ENCODE measurements around the gene TMEM132E.
A peak's percentile ranks its signal among the peaks of the same experiment; 100 is the strongest.

The TMEM132E gene

DNA sequence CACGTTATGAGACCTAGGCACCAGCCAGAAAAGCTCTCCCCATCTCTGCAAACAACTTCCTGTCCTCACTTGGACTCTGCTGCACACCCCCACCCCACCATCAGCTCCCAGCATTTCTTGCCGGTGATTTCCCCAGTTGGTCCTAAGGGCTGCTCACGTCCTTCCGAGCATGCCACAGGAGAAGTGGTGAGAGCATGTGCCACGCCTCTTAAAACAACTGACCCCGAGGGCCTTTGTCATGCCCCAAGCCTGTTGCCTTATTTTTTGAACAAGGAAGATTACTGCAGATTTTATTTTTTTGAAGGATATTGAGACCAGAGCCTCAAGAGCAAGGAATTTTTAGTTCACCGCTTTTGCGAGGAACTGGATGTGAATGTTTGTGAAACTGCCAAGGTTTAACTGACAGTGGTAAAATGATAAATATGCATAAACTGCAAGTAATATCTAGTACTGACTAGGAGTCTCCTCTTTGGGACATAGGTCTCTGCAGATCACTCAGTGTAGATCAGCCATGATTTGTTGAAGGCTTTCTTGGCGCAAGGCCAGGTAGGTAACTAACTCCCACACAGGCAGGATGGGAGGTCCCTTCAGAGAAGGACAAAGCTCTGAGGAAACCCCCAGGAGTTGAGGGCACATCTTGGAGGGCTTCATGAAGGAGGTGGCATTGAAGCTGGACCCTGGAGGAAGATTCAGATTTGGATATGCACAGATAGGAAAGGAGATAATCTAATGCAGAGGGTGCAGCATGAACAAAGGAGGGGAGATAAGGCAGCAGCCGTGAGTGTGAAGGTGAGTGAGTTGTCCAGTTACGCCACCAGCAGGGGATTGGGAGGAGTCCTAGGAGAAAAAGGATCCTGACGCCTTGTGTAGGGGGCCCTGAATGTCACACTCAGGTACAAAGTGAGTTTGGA is 44.7 kb downstream of the TMEM132E start:
- Histone ChIP-seq H3K27ac (no peak overlapping the region), H3K4me3 (no peak overlapping the region)

DNA sequence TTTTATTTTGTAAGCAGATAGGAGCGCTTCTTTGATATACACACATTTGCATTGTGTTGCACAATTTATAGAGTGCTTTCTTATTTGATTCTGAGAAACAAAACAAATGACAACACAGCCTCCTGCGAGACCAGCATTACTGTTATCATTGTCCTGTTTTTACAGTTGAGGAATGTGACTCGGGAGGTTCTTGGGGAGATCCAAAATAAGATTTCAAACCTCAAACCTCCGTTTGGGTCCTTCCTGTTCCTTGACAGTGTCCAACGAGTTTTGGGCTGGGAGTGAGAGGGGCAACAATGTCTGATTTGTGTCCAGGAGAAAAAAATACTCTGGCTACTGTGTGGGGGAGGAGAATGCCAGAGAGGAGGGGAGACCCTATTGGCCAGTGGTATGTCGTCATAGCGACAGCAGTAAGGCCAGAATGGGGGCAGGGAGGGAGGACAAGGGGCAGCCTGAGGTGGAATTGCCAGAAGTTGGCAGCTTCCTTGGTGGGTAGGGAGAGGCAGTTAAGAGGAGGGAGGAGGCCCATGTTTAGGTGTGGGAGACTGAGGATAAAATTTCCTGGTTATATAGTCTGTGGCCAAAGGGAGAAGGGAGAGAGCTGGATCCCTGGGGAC is 45.5 kb downstream of the TMEM132E start:
- no peak overlapping the region for H3K27ac ChIP-seq
- H3K4me3 ChIP-seq = no peak overlapping the region

DNA sequence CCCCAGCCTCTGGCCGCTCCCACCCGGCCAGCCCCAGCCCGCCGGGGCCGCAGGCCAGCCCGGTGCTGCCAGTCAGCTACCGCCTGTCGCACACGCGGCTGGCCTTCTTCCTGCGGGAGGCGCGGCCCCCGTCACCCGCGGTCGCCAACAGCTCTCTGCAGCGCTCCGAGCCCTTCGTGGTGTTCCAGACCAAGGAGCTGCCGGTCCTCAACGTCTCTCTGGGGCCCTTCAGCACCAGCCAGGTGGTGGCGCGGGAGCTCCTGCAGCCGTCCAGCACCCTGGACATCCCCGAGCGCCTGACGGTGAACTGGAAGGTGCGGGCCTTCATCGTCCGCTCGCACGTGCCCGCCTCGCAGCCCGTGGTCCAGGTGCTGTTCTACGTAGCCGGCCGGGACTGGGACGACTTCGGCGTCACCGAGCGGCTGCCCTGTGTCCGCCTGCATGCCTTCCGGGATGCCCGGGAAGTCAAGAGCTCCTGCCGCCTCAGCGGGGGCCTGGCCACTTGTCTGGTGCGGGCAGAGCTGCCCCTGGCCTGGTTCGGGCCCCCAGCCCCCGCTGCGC is 46.8 kb downstream of the TMEM132E start:
- no peak overlapping the region for H3K27ac ChIP-seq

DNA sequence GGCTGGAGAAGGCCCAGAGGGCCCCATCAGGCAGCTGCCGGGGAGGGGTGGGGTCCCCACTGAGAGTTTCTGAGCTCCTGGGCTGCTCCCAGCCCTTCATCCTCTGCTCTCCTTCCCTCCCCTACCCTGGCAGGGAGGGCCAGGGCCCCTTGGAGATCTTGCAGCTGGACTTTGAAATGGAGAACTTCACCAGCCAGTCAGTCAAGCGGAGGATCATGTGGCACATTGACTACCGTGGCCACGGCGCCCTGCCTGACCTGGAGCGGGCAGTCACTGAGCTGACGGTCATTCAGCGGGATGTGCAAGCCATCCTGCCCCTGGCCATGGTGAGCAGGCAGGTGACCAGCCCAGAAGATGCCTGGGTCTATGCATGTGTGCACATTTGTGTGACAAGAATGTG is 49.5 kb downstream of the TMEM132E start:
- H3K27ac ChIP-seq = no peak overlapping the region
- no peak overlapping the region for H3K4me3 ChIP-seq

More for the DNA sequence above, 46.8 kb downstream of the TMEM132E start:
- no peak overlapping the region for H3K4me3 ChIP-seq

DNA sequence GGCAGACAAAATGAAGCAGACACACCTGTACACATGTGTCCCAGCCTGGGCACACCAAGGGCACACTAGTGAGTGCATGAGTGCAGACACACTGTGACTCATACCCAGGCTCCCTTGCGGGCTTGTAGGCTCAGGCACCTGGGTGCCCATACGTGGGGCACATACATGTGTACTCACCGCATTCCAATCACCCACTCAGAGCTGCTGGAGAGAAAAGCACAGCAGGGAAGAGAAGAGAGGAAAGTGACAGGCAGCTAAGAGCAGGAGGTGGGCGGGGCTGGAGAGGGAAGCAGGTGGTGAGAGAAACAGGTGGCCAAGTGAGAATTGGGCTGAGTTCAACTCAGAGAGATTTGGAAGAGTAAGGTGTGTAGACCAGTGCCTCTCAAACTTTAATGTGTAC is 54.0 kb downstream of the TMEM132E start:
- H3K27ac ChIP-seq = no peak overlapping the region
- no peak overlapping the region for H3K4me3 ChIP-seq

DNA sequence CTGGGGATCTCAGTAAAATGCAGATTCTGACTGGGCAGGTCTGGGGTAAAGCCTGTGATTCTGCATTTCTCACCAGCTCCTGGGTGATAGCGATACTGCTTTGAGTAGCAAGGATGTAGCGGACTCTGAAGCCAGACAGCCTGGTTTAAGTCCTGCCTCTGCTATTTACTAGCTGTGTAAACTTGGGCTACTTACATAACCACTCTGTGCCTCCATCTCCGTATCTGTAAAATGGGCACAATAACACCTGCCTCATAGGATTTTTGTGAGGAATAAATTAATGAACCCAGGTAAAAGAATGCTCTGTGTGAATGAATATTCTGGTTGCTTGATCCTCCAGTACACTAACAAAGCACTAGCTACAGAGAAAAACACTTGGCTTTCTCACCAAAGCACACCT is 54.4 kb downstream of the TMEM132E start:
- no peak overlapping the region for H3K27ac ChIP-seq
- H3K4me3 ChIP-seq = no peak overlapping the region

DNA sequence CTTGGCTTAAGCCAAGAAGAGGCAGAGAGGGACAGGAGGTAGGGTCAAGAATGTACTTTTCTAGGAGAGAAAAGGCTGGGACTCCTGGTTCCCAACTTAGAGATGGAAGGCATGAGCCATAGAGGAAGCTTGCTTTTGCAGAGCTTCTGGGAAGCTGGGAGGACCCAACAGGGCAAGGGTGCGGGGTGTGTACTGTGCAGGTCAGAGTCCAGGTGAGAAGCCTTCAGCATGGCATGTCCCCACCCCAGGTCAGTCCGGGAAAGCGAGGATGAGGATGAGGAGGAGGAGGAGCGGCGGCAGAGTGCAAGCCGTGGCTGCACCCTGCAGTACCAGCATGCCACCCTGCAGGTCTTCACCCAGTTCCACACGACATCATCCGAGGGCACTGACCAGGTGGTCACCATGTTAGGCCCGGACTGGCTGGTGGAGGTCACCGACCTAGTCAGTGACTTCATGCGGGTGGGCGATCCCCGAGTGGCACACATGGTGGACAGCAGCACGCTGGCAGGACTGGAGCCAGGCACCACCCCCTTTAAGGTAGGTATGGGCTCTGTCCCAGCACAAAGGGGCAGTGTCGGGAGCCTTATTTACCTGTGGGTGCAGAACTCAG is 55.3 kb downstream of the TMEM132E start:
- H3K27ac ChIP-seq = no peak overlapping the region
- no peak overlapping the region for H3K4me3 ChIP-seq

DNA sequence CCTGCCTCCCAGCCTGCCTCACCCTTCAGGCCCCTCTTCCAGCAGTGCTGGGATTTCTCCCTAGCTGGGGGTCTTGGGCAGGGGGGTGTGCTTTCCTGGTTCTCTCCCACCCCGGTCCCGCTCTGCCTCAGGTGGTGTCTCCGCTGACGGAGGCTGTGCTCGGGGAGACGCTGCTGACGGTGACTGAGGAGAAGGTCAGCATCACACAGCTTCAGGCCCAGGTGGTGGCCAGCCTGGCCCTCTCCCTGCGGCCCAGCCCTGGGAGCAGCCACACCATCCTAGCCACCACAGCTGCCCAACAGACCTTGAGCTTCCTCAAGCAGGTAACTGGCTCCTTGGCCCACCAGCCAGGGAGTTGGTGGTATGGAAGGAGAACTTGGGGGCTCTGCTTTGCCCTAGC is 56.5 kb downstream of the TMEM132E start:
- Histone ChIP-seq H3K4me3 (no peak overlapping the region), H3K27ac (no peak overlapping the region)

DNA sequence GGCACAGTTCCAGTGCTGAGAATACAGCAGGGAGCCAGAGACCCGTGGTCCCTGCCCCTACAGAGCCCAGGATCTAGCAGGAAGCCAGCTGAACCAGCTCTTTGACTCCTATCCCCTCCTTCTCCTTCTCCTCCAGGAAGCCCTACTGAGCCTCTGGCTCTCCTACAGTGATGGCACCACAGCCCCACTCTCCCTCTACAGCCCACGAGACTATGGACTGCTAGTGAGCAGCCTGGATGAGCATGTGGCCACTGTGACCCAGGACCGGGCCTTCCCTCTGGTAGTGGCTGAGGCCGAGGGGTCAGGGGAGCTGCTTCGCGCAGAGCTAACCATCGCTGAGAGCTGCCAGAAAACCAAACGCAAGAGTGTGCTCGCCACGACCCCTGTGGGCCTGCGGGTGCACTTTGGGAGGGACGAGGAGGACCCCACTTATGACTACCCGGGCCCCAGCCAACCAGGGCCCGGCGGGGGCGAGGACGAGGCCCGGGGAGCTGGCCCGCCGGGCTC is 57.7 kb downstream of the TMEM132E start:
- no peak overlapping the region for H3K27ac ChIP-seq
- H3K4me3 ChIP-seq = peak overlapping the region in 4 of 7 experiments; percentile 20 to 35 (median 28)

DNA sequence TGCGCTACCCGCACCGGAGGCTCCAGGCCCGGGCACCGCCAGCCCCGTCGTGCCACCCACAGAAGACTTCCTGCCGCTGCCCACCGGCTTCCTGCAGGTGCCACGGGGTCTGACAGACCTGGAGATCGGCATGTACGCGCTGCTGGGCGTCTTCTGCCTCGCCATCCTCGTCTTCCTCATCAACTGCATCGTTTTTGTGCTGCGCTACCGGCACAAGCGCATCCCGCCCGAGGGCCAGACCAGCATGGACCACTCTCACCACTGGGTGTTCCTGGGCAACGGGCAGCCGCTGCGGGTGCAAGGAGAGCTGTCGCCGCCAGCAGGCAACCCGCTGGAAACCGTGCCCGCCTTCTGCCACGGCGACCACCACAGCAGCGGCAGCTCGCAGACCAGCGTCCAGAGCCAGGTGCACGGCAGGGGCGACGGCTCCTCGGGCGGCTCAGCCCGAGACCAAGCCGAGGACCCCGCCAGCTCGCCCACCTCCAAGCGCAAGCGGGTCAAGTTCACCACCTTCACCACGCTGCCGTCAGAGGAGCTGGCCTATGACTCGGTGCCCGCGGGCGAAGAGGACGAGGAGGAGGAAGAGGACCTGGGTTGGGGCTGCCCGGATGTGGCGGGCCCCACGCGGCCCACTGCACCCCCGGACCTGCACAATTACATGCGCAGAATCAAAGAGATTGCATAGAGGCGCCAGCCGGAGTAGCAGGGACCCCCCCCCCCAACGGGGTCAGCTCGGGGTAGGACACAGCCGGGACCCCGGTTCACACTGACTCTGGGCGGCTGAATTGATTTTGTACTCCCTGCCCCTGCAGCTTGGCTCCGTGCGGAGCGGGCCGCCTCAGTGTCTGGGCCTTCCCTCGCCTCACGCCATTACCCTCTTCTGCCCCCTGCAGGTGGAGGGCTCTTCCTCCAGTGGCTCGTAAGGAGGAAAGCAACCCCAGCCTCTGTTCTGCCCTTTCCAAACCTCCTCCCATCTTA is 58.5 kb downstream of the TMEM132E start:
- H3K27ac ChIP-seq = no peak overlapping the region
- H3K4me3 ChIP-seq = peak overlapping the region; percentile 11 to 35 (median 25)

DNA sequence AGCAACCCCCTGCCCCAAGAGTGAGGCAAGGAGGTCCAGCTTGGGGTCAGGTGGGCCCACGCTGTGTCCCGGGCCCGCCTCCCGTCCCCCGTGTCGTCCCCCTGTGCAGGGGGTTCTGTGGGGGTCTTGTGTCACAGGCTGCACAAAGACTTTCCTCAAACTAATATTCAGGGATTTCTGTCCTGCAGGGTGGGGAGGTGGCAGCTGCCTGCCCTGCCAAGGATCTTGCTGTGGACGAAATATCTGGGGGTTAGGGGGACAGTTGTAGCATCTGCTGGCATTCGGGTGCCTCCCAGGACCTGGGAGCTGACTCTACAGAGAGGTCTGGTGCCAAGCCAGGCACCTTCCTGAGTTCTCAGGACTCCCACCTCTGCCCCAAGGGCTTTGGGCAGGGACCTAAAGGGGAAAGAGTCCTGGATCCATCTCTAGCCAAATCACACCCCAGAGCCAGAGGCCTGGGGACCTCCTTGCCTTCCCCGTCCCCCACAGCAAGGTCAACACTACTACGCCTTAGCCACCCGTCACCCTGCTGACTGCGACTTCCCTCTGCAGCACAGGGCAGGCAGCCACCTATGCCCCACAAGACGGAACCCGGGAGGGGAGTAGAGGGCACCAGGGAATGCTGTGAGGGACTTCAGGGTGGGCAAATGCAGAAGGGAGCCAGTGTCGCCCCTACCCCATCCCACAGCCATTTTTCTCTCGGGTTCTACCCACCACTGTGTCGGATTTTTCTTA is 59.3 kb downstream of the TMEM132E start:
- Histone ChIP-seq H3K27ac (no peak overlapping the region), H3K4me3 (no peak overlapping the region)

DNA sequence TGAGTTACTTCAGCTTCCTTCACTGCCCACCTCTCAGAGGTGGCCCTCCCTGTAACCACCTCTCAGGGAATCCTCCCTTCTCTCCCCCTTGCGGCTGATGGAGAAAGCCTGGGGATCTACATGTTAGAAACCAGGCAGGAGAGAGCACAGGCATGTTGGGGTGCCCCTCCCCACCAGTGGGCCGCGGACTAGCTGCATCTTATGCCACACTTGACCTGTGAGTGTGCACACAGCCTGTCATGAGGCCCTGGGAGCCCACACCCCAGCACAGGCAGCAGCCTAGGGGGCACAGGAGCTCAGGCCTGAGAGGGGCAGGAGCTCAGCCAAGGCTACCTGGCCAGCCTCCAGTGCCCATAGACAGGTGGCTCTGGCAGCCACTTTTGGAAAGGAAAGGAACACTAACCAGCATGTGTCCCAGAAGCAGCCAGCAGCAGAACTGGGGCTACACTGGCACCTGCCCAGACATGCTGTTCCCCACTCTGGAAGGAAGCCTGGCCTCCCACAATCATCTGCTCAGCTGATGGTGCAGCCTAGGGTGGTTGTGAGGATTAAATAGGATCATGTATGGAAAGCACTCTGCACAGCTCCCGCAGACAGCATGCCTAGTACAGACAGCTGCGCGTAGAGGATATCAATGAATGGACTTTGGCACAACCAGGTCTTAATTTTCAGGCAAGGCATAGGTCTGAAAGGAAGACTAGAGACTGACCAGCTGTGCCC is 60.5 kb downstream of the TMEM132E start:
- H3K27ac ChIP-seq = no peak overlapping the region
- no peak overlapping the region for H3K4me3 ChIP-seq

DNA sequence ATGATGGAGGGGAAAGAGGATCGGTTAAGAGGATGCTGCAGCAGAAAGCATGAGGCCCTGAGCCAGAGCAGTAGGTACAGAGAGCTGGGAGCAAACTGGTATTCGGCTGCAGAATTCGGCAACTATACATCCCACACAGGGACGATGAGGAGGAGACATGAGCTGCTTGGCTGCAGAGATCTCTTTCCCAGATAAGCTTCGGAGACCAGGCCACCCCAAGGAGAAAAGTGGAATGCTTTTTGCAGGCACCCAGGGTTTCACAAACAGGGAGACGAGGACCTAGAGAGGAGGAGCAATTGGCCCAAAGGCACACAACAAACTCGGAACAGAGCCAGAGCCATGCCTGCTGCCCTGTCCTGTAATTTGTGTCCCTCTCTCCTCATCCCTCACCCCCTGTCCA is 62.0 kb downstream of the TMEM132E start:
- Histone ChIP-seq H3K27ac (no peak overlapping the region), H3K4me3 (no peak overlapping the region)

DNA sequence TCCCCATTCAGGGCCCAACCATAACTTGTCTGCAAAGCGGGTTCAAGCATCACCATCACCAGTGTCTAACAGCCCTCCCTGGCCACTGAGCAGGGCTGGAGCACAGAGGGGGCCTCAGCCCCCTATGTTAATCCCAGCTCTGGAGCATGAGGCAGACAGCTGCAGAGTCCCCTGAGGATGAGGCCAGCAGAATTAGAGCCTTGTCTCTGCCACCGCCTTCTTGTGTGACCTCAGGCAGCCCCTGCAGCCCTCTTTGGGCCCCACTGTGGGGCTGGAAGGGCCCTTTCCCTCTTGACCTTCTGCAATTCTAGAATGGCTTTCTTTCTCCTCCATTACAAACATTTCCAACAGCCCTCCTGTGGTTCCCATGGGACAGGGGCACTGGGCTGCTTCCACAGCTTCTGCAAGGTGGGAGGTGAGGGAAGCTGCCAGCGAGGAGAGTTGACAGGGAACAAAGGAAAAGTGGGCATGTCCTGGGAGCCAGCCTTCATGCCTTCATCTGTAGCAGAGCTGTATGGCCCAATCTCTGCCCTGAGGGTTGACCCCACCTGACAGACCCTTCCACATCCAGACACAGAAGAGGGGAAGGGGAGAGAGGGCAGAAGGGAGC is 65.7 kb downstream of the TMEM132E start:
- no peak overlapping the region for H3K27ac ChIP-seq

DNA sequence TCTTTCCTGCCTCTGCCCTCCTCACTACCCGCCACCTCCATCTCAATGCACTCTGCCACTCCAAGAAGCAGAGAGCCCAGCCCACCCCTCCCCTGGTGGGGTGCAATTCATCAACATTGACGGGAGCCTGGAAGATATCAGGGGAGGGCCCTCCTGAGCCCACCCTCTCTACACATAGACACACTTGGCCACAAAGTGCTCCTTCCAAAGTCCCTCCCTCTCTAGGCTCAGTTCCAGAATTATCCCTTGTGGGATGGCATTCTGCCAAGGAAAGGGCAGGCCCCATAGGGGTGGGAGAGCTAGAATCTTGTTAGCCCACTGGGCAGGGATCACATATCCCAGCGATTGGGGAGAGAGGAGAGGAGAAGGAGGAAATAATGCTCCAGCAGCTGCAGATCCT is 66.2 kb downstream of the TMEM132E start:
- H3K4me3 ChIP-seq = no peak overlapping the region
- H3K27ac ChIP-seq = no peak overlapping the region

More for the DNA sequence above, 65.7 kb downstream of the TMEM132E start:
- H3K4me3 ChIP-seq = no peak overlapping the region

DNA sequence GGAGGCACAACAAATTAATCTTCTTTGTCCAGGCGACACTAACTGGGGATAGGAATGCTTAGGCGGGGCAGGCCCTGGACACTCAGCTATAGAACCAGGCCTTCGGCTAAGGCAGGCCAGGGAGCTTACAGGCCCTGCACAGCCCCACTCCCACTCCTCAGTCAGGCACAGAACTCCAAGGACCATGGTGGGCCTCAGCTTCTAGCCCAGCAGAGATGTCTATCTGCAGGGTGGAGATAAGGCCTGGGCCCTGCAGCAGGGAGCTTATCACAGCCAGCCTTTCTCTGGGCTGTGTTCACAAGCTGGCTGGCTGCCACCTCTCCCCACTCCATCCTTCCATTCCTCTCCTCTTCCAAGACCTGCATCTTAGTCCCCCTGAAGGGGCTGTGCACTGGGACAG is 68.1 kb downstream of the TMEM132E start:
- H3K4me3 ChIP-seq = no peak overlapping the region
- no peak overlapping the region for H3K27ac ChIP-seq

DNA sequence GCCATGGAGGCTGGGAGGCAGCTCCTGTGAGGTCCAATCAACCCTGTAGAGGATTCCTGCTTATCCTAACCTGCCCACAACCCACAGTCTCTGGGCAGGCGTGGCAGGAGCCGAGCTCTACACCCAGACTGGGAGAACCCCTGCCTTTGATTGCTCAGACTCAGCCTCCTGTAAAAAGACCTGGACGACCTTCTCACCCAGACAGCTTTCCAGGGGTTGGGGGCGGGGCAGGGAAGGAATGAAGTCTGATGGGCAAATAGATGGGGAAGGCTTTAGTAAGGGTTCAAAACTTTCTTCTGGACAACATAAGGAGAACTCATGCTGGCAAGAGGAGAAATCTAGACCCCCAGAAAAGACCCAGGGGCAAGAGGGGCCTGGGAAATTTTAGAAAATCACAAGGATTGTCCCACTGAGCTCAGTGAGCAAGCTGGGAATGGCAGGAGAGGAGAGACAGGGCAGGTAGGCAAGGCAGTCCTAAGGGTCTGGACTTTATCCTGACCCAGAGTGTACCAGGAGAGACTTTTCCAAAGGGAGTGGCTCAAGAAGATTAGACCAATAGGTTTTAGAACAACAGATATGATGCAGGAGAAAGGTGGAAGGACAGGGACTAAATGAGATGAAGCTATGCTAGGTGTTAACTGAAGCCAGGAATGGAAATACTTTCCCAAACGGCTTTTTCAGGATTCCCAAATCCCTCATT is 70.8 kb downstream of the TMEM132E start:
- H3K27ac ChIP-seq = no peak overlapping the region
- H3K4me3 ChIP-seq = no peak overlapping the region

Measured in skin epidermis (tissue), 12 donors.